ENCODE measurements around the gene LRPPRC.
A peak's percentile ranks its signal among the peaks of the same experiment; 100 is the strongest.

LRPPRC gene

GRCh38 chr2:44010266-44010665 is 14.5 kb upstream of the LRPPRC start:
- no peak overlapping the region for H3K4me2 ChIP-seq (ENCODE audit: low read length)
- H2AFZ ChIP-seq = peak overlapping the region; percentile 90
- H3K36me3 ChIP-seq (ENCODE audit: control insufficient read depth, insufficient read depth, low read length) = no peaks in the 10 kb centered on the region
- TF ChIP-seq CTCF (IDR thresholded peaks at IDR 0.05) = no peak
- peaks cover 27% of the 10 kb centered on the region for H3K4me1 ChIP-seq
- no peak overlapping the region for H3K9ac ChIP-seq
- H3K9me3 ChIP-seq (ENCODE audit: control insufficient read depth, low read length) = no peaks in the 10 kb centered on the region
- H3K79me2 ChIP-seq = no peaks in the 10 kb centered on the region
- H3K27me3 ChIP-seq (ENCODE audit: control insufficient read depth, insufficient read depth, low read length) = no peaks in the 10 kb centered on the region
- no peak overlapping the region for H3K4me3 ChIP-seq (ENCODE audit: low read depth, low read length)
- peak overlapping the region; percentile 58 for H3K27ac ChIP-seq

- TF ChIP-seq CTCF (IDR thresholded peaks at IDR 0.05) = no peak
- Histone ChIP-seq H3K9ac (no peak overlapping the region), H2AFZ (peak overlapping the region; percentile 90), H3K4me1 (peaks cover 25% of the 10 kb centered on the region), H3K4me3 (ENCODE audit: low read depth, low read length) (no peak overlapping the region), H3K36me3 (ENCODE audit: control insufficient read depth, insufficient read depth, low read length) (no peaks in the 10 kb centered on the region), H3K9me3 (ENCODE audit: control insufficient read depth, low read length) (no peaks in the 10 kb centered on the region), H3K27ac (peak overlapping the region; percentile 58), H3K4me2 (ENCODE audit: low read length) (no peak overlapping the region), H3K27me3 (ENCODE audit: control insufficient read depth, insufficient read depth, low read length) (no peaks in the 10 kb centered on the region), H3K79me2 (no peaks in the 10 kb centered on the region)
These were observed 13.4 kb upstream of the LRPPRC start for GRCh38 chr2:44009136-44009735.

GRCh38 chr2:44005846-44006245 is 10.1 kb upstream of the LRPPRC start:
- H3K9ac ChIP-seq = no peak overlapping the region
- no peak overlapping the region for H3K27ac ChIP-seq
- no peak for TF ChIP-seq CTCF (IDR thresholded peaks at IDR 0.05)
- no peaks in the 10 kb centered on the region for H3K9me3 ChIP-seq (ENCODE audit: control insufficient read depth, low read length)
- no peak overlapping the region for H3K4me2 ChIP-seq (ENCODE audit: low read length)
- H2AFZ ChIP-seq = peak overlapping the region; percentile 35
- no peak overlapping the region for H3K4me3 ChIP-seq (ENCODE audit: low read depth, low read length)
- no peaks in the 10 kb centered on the region for H3K79me2 ChIP-seq
- peaks cover 28% of the 10 kb centered on the region for H3K4me1 ChIP-seq
- H3K36me3 ChIP-seq (ENCODE audit: control insufficient read depth, insufficient read depth, low read length) = no peaks in the 10 kb centered on the region
- no peaks in the 10 kb centered on the region for H3K27me3 ChIP-seq (ENCODE audit: control insufficient read depth, insufficient read depth, low read length)

GRCh38 chr2:44004735-44005602 is 9.2 kb upstream of the LRPPRC start:
- Histone ChIP-seq H3K27me3 (ENCODE audit: control insufficient read depth, insufficient read depth, low read length) (no peaks in the 10 kb centered on the region), H3K9ac (no peak overlapping the region), H3K9me3 (ENCODE audit: control insufficient read depth, low read length) (no peaks in the 10 kb centered on the region), H3K4me1 (peaks cover 20% of the 10 kb centered on the region), H3K4me2 (ENCODE audit: low read length) (no peak overlapping the region), H2AFZ (peak overlapping the region; percentile 35), H3K27ac (no peak overlapping the region), H3K36me3 (ENCODE audit: control insufficient read depth, insufficient read depth, low read length) (no peaks in the 10 kb centered on the region), H3K4me3 (ENCODE audit: low read depth, low read length) (no peak overlapping the region), H3K79me2 (no peaks in the 10 kb centered on the region)
- no peak for TF ChIP-seq CTCF (IDR thresholded peaks at IDR 0.05)

All from parathyroid adenoma (tissue), 2 donors.